Left ventricle myocardium inferior (tissue), 1 donor: ENCODE measurements around the gene CACNA1C. TPM values are rescaled to one million over a fixed set of nuclear protein-coding genes. Genes with fewer than 3 reads are reported as not detected.

Experiments used
- DNase-seq: peaks from one replicate; pipeline ENCODE4 v3.0.0-alpha.2; 2020
- H3K27ac ChIP-seq: fragments of 200-600 bp; replicated peaks from 2 replicates; pipeline ENCODE4 v1.8.0; 2021
- H3K27me3 ChIP-seq: fragments of 200-600 bp; 2 replicates; pipeline ENCODE4 v1.8.0; 2021; ENCODE audit warnings: low read depth
- H3K36me3 ChIP-seq: fragments of 200-600 bp; 2 replicates; pipeline ENCODE4 v1.8.0; 2021
- H3K4me1 ChIP-seq: fragments of 200-600 bp; 2 replicates; pipeline ENCODE4 v1.8.0; 2021
- H3K4me3 ChIP-seq: fragments of 200-600 bp; 2 replicates; pipeline ENCODE4 v1.8.0; 2021; ENCODE audit warnings: mild to moderate bottlenecking, moderate library complexity
- H3K9me3 ChIP-seq: fragments of 200-600 bp; replicated peaks from 2 replicates; pipeline ENCODE4 v1.8.0; 2021
- intact Hi-C: fragments of 100-400 bp; cut with micrococcal nuclease; formaldehyde crosslinking; loops from one replicate; pipeline ENCODE4 v1.11.0; 2022
- total RNA-seq: library from RNA; stranded (reverse); fragmentation: NEBNext Ultra II Directional; extraction: Animal tissue kit (Norgen Biotek cat#: 25700); gene quantifications from one replicate; pipeline ENCODE4 v1.2.1, GENCODE V29; 2021
- TF ChIP-seq, protein P1 (sequence below): fragments of 200-600 bp; IDR thresholded peaks from 2 replicates; pipeline ENCODE4 v1.8.0; 2021; ENCODE audit warnings: antibody characterized with exemption, mild to moderate bottlenecking, borderline replicate concordance
- donor health status: DM: no; HTN: yes; CAD: no; lungs with severe emphysema.

The CACNA1C gene
- total RNA-seq, 1 donor from 2014 or later = 137 TPM

DNA sequence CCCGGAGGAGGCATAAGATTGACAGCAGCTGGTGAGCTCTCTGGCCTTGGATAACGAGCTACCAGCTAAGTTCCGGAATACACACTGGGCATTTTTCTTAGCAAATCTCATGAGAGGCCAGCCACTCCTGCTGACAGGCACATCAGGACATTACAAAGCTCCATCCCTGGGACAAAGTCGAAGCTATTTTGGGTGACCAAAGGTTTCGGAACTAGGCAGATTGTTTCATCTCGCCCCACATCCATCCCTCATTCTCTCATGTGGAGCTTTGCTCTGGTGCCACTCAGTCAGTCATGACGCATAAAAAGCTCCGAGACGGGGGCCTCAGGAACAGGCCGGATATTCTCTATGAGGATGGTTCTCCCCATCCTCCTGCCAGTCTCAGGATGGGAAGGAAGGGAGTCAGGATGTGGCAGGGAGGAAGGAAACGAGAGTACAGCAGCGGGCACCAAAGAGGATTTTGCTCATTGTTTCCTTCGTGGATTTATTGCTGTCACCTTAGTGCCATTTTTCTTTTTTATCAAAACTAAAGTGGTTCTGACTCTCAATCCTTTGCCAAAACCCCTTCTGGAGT is 488.9 kb downstream of the CACNA1C start:
- DNase-seq = no peak
- intact Hi-C loops = no loop called here
- TF ChIP-seq, protein P1, sequence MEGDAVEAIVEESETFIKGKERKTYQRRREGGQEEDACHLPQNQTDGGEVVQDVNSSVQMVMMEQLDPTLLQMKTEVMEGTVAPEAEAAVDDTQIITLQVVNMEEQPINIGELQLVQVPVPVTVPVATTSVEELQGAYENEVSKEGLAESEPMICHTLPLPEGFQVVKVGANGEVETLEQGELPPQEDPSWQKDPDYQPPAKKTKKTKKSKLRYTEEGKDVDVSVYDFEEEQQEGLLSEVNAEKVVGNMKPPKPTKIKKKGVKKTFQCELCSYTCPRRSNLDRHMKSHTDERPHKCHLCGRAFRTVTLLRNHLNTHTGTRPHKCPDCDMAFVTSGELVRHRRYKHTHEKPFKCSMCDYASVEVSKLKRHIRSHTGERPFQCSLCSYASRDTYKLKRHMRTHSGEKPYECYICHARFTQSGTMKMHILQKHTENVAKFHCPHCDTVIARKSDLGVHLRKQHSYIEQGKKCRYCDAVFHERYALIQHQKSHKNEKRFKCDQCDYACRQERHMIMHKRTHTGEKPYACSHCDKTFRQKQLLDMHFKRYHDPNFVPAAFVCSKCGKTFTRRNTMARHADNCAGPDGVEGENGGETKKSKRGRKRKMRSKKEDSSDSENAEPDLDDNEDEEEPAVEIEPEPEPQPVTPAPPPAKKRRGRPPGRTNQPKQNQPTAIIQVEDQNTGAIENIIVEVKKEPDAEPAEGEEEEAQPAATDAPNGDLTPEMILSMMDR = no peak

DNA sequence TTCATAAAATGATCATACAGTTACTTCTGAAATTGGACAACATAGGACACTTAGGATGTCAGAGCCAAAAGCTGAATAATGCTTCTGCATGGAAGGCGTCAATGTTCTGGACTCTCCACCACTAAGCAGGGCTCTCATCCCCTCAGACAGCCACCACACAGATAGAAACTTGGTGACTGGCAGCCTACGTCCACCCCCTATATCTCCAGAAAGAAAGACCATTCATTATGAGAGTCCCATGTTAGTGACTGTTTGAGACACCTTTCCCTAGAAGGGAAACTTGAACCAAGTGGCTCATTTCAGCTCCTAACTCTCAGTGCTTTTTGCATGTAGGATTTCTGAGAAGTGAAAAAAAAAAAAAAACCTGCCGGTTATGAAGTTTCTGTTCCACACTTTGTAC is 491.0 kb downstream of the CACNA1C start:
- Histone ChIP-seq H3K27me3 (no peaks in the 10 kb centered on the region), H3K4me1 (peaks cover 15% of the 10 kb centered on the region), H3K9me3 (no peaks in the 10 kb centered on the region), H3K27ac (no peak overlapping the region), H3K36me3 (peaks cover 23% of the 10 kb centered on the region), H3K4me3 (no peak overlapping the region)
- no peak for DNase-seq
- TF ChIP-seq, protein P1 = no peak
- intact Hi-C loops = no loop called here

More for the DNA sequence above, 488.9 kb downstream of the CACNA1C start:
- Histone ChIP-seq H3K36me3 (peaks cover 20% of the 10 kb centered on the region), H3K9me3 (no peaks in the 10 kb centered on the region), H3K27ac (no peak overlapping the region), H3K27me3 (no peaks in the 10 kb centered on the region), H3K4me1 (no peaks in the 10 kb centered on the region), H3K4me3 (no peak overlapping the region)

DNA sequence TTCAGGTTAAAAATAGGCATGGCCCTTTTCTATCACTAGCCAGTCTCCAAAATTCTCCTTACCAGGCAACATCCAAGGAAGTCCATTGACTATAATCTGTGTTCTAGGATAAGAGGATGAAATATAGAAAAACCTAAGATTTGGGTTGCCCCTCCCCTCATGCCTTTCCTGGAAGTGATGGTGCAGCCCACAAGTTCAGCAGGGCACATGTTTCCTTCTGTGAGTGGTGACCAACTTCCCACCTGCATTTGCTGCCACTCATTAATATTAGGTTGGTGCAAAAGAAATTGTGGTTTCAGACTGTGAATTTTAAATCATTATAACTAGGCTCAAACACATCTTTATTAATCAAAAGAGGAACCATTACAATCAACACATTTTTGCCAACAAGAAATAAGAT is 491.4 kb downstream of the CACNA1C start:
- intact Hi-C loops = no loop called here
- Histone ChIP-seq H3K27ac (no peak overlapping the region), H3K4me1 (peaks cover 20% of the 10 kb centered on the region), H3K9me3 (no peaks in the 10 kb centered on the region), H3K27me3 (no peaks in the 10 kb centered on the region), H3K36me3 (peaks cover 25% of the 10 kb centered on the region), H3K4me3 (no peak overlapping the region)
- TF ChIP-seq, protein P1 = no peak
- no peak for DNase-seq

DNA sequence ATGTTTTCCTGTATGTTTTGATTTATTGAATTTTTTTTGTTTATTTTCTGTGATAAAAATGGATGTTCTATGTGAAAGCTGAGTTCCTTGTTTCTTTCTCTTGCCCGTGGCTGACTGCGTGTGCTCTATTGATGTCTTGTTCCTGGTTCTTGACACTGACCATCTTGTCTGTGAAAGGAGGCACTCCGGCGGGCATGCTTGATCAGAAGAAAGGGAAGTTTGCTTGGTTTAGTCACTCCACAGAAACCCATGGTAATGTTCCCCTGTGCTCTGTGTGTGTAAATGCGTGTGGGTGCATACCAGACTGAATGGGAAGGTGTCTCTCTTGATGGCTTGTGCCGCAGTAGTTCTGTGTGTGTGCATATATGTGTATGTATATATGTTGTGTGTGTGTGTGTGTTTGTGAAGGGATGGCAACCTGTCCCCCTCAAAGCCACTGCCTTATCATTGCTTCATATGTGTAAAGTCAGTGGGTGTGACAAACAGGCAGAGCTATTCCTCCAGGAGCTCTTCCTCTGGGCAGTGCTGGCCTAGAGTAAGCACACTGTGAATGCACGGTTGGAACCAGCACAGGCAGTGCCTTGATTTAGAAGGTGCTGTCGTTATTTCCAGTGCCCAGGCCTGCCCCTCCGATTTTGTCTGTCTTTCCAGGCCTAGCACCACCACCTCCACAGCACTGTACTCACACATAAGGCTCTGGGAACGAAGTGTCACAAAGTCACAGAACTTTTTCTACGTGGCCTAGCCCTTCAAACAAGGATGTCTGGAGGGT is 494.7 kb downstream of the CACNA1C start:
- no peak overlapping the region for H3K4me3 ChIP-seq
- H3K4me1 ChIP-seq = peaks cover 52% of the 10 kb centered on the region
- H3K36me3 ChIP-seq = peaks cover 33% of the 10 kb centered on the region
- H3K9me3 ChIP-seq = no peaks in the 10 kb centered on the region
- TF ChIP-seq, protein P1 = no peak
- no peak for DNase-seq
- H3K27ac ChIP-seq = no peak overlapping the region
- H3K27me3 ChIP-seq = no peaks in the 10 kb centered on the region
- intact Hi-C loops = no loop called here

DNA sequence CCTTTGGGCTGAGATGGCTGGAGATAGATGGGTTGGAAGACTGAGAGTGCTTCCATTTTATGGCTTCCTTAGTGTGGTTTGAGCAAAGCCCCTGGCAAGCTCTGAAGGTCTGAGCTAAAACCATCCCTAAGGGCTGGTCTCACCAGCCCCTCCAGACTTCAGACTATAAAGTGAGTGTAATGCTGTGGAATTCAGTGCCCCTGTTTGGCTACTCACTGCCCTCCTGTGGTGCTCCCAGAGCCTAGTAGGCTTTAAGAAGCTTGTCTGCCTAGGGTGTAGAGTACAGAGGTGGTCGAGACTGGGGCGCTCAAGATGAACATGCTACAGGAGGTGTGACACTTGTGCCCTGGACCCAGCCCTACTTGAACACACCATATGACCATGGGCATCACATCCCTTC is 495.3 kb downstream of the CACNA1C start:
- no peaks in the 10 kb centered on the region for H3K27me3 ChIP-seq
- TF ChIP-seq, protein P1 = no peak
- H3K36me3 ChIP-seq = peaks cover 36% of the 10 kb centered on the region
- intact Hi-C loops = no loop called here
- H3K4me1 ChIP-seq = peaks cover 55% of the 10 kb centered on the region
- peak overlapping the region; percentile 8 for H3K27ac ChIP-seq
- H3K4me3 ChIP-seq = no peak overlapping the region
- no peaks in the 10 kb centered on the region for H3K9me3 ChIP-seq
- DNase-seq = no peak
